ES-I3 (cell line): ENCODE data around the gene ATP5ME.
"Not testable (repeated sequence)": the region's sequence is repeated elsewhere in the genome, so short reads cannot be mapped to it uniquely, and the experiment has no call there.

Experiments
- H3K36me3 ChIP-seq: 2 replicates; pipeline ENCODE4 v1.6.1; 2013; ENCODE audit warnings: mild to moderate bottlenecking, low read length, control low read depth, moderate library complexity; ENCODE audit not compliant: insufficient read depth
- H3K4me1 ChIP-seq: 2 replicates; pipeline ENCODE4 v1.6.1; 2013; ENCODE audit warnings: mild to moderate bottlenecking, control low read depth, low read length; ENCODE audit not compliant: insufficient read depth
- H3K9ac ChIP-seq: 2 replicates; pipeline ENCODE4 v1.6.1; 2013; ENCODE audit warnings: low read depth, mild to moderate bottlenecking, low read length, moderate library complexity
- H3K9me3 ChIP-seq: 2 replicates; pipeline ENCODE4 v1.6.1; 2013; ENCODE audit warnings: mild to moderate bottlenecking, low read length, moderate library complexity; ENCODE audit not compliant: control insufficient read depth, insufficient read depth

The ATP5ME gene

DNA sequence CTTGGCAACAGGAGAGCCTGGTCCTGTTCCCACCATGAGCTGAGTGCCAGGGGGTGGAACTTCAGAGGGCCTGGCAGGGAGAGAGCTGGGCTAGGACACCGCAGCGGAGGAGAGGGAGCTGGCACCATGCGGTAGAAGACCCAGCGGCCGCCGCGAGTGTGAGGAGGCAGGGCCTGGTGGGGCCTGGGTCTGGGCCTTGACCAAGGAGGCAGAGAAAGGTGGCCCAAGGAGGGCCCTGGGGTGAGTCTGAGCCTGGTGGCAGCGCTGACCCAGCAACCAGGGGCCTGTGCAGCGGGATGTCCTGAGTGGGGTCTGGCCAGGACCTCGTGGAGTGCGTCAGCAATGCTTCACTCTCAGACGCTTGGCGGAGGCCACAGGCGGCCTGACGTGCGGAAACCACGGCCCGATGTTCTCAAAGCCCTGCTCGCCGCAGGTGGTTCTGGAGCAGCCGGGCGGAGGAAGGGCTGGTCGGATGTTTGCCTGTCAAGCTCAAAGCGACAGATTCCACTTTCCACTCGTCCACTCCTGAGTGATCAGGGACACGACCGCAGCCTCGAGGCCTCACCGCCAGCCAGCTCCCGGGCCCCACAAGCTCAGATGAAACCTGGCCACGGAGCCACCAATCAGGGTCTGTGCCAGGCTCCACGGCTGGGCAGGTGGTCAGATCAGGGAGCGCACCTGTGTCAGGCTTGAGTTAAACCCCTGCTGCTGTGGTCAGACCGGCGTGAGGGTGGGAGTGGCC is 20.8 kb downstream of the ATP5ME start:
- no peaks in the 10 kb centered on the region for H3K36me3 ChIP-seq
- H3K4me1 ChIP-seq: no peaks in the 10 kb centered on the region; the same call in 1 of the 2 replicates
- no peak overlapping the region for H3K9ac ChIP-seq
- H3K9me3 ChIP-seq: no peaks in the 10 kb centered on the region

DNA sequence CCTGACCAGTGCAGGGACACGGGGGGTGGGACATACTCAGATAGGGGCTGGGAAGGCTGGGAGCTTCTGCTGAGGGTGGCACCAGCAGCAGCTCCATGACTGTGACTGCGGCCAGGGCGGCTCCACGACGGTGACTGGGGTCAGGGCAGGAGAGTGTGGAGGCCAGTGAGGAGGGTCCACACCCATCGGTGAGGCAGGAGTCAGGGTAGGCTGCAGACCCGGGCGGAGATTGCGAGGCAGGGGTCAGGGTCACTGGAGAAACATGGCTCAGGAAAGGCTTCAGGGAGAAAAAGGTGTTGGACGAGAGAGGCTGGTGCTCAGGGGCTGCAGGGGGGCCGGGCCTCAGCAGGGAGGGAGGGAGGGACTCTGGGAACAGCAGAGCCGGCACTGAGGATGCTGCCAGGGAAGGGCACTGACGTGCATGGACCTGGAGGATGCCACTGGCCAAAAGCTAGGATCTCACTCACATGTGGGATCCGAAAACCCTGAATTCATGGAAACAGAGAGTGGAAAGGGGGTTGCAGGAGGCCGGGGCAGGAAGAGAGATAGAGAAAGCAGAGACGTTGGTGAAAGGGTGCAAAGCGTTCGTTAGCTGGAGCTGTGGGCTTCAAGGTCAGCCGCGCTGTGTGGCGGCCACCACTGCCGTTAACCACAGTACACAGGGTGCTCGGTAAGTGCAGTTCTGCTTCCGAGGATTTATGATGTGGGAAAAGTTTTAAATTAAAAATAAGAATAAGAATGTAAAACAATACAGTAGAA is 22.0 kb downstream of the ATP5ME start:
- Histone ChIP-seq H3K4me1 (no peaks in the 10 kb centered on the region; the same call in 1 of the 2 replicates), H3K36me3 (no peaks in the 10 kb centered on the region)

DNA sequence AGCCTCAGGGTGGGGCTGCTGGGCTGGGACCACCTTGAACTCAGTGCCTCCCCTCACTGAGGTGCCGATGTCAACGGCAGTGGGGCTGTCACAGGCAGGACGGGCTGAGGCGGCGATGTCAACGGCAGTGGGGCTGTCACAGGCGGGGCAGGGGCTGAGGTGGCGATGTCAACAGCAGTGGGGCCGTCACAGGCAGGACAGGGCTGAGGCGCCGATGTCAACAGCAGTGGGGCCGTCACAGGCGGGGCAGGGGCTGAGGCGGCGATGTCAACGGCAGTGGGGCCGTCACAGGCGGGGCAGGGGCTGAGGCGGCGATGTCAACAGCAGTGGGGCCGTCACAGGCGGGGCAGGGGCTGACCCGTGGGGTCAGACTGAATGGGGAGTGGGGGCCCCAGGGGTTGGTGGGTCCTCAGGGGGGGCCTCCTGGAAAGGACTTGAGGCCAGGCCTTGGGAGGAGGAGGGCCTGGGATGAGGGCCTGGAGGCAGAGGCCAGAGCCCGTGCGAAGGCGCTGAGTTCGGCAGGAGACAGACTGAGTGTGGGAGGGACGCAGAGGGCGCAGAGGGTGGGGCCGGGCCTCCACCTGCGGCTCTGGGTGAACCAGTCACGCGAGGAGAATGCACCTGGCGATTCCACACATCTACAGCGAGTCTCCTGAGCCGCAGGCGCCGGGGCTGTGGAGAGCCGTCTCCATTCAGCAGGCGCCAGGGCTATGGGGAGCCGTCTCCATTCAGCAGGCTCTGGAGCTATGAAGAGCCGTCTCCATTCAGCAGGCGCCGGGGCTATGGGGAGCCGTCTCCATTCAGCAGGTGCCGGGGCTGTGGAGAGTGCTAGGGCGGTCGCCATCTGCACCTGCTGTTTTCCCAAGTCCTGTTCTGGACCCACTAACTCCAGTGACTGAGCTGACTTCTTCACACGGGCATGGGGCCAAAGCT is 22.9 kb downstream of the ATP5ME start:
- Histone ChIP-seq H3K36me3 (no peaks in the 10 kb centered on the region), H3K4me1 (no peaks in the 10 kb centered on the region; the same call in 1 of the 2 replicates), H3K9ac (no peak overlapping the region), H3K9me3 (no peaks in the 10 kb centered on the region)

More for the DNA sequence above, 22.0 kb downstream of the ATP5ME start:
- Histone ChIP-seq H3K9ac (no peak overlapping the region), H3K9me3 (no peaks in the 10 kb centered on the region)

DNA sequence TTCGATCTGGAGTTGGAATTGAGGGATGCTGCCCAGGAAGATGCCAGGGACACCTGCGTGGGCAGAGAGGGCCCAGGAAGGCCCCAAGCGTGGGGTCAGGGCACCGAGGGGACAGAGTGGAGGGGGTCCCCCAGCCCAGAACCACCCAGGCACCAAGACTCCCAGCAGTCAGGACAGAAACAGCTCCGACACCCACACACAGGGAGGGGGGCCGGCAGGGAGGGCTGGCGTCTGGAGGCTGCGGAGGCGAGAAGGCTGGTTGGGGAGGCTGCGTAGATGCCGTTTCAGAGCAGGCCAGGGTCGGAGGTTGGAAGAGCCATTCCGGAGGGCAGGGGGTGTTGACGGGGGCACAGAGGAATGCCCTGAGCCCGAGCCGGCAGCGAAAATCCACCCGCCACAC is 23.6 kb downstream of the ATP5ME start:
- H3K9me3 ChIP-seq: no peaks in the 10 kb centered on the region
- H3K4me1 ChIP-seq: no peaks in the 10 kb centered on the region; the same call in 1 of the 2 replicates
- no peaks in the 10 kb centered on the region for H3K36me3 ChIP-seq
- no peak overlapping the region for H3K9ac ChIP-seq

DNA sequence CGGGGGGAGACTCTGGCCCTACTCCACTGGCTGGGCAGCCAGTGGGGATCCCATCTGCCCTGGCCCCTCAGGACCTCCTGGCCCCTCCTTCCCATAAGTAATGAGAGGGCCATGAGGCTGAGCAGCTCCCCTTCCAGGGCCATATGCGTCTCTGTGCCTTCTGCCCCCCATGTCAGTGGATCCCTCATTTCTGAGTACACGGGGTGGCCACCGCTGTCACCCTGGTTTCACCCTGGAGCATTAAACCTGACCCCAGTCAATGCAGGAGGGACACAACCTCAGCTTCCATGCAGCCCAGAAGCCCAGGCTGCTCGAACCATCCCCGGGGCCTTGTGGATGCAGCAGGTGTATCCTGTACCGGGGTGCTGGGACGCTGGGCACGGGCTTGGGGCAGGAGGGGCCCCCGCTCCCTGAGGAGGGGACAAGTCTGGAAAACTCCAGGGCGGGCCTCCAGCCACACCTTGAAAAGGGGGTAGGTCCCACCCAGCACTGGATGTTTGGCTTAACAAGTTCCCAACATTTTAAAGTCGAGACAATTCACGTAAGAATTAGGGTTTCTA is 24.2 kb downstream of the ATP5ME start:
- Histone ChIP-seq H3K4me1 (no peaks in the 10 kb centered on the region; the same call in 1 of the 2 replicates), H3K9me3 (no peaks in the 10 kb centered on the region), H3K9ac (no peak overlapping the region), H3K36me3 (no peaks in the 10 kb centered on the region)

DNA sequence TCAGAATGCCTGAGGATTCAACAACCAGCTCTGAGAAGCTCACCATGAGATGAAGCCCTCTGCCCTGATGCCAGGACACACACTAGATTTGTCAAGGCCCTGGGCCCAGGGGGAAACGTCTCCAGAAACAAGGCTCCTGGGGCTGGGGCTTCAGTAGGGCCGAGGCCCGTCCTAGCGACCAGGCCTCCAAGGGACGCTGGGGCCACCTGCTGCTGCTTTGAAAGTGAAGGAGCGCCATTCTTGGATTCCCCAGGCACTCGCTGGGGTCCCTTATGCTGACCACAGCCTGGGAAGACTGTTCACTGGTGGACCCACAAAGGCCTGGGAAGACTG is 24.8 kb downstream of the ATP5ME start:
- Histone ChIP-seq H3K36me3 (no peaks in the 10 kb centered on the region), H3K9ac (no peak overlapping the region), H3K9me3 (no peaks in the 10 kb centered on the region), H3K4me1 (no peaks in the 10 kb centered on the region; the same call in 1 of the 2 replicates)

DNA sequence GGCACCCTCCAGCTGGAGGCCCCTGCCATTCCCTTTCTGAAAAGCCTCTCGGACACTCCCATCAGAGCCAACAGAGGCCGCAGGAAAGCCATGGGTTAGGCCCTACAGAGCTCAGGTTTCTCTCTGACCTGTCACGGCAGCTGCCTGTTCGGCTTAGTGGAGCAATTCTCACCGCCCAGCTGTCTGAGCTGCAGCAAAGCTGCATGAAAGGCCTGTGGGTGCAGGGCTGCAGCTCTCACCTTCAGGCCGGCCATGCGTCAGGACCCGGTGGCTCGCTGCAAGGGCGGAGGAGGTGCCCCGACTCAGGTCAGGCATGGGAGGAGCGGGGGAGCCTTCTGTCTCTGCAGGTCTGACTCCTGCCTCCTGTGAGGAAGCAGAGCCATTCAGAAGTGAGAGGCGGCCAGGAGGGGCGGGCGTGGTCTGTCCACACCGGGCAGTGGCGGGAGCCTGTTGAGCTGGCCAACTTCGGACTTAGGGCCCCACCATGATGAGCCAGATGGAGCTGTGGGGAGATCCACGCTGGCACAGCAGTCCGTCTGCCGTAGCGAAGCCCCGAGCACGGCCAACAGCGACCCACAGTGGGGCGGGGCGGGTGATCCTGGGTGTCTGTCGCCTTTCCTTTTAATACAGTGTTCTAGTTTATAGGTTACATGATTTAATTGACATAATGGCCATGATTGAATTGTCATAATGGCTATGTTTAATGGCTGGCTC is 25.3 kb downstream of the ATP5ME start:
- H3K36me3 ChIP-seq: no peaks in the 10 kb centered on the region
- no peaks in the 10 kb centered on the region; the same call in 1 of the 2 replicates for H3K4me1 ChIP-seq
- H3K9me3 ChIP-seq: no peaks in the 10 kb centered on the region
- no peak overlapping the region for H3K9ac ChIP-seq

DNA sequence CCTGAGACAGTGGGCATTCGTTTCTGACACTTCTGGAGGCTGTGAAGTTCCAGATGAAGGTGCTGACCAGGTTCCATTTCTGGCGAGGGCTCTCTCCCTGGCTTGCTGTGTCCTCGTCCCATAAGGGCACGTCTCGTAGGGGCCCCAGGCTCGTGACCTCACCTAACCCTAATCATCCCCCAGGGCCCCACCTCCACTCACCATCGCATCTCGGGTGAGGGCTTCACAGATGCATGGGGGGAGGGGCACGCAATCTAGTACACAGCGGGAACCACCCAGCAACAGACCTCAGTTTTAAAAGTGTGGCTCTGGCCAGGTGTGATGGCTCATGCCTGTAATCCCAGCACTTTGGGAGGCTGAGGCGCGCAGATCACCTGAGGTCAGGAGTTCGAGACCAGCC is 26.6 kb downstream of the ATP5ME start:
- Histone ChIP-seq H3K9ac (no peak overlapping the region), H3K4me1 (no peaks in the 10 kb centered on the region; the same call in 1 of the 2 replicates), H3K9me3 (no peaks in the 10 kb centered on the region)

DNA sequence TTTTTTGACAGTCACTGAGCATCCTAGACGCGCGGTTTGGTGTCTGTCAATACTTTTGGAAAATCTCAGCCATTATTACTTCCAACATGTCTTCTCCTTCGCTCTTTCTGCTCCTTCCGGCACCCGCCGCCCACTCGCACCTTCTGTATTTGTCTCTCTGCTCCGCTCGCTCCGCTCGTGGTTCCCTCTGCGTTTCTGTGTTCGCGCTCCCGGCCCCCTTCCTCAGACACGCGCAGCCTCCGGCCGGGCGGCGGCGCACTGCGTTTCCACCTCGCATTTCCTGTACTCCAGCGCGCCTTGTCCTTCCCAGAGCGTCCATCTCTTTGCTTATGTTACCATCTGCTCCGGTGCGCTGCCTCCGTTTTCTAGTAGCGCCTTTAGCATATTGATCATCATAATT is 27.6 kb downstream of the ATP5ME start:
- H3K4me1 ChIP-seq: no peaks in the 10 kb centered on the region; the same call in 1 of the 2 replicates
- H3K9ac ChIP-seq: no peak overlapping the region
- H3K9me3 ChIP-seq: no peaks in the 10 kb centered on the region
- H3K36me3 ChIP-seq: no peaks in the 10 kb centered on the region

More for the DNA sequence above, 26.6 kb downstream of the ATP5ME start:
- H3K36me3 ChIP-seq: no peaks in the 10 kb centered on the region

DNA sequence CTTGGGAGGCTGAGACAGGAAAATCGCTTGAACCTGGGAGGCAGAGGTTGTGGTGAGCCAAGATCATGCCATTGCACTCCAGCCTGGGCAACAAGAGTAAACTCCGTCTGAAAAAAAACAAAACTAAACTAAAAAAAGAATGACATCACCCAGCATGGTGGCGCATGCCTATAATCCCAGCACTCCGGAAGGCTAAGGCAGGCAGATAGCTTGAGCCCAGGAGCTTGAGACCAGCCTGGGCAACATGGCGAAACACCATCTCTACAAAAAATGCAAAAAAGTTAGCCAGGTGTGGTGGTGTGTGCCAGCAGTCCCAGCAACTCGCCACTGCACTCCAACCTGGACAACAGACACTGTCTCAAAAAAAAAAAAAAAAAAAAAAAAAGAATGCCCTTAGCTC is 31.7 kb downstream of the ATP5ME start:
- H3K9me3 ChIP-seq, H3K4me1 ChIP-seq, H3K9ac ChIP-seq, H3K36me3 ChIP-seq: not testable (repeated sequence)

DNA sequence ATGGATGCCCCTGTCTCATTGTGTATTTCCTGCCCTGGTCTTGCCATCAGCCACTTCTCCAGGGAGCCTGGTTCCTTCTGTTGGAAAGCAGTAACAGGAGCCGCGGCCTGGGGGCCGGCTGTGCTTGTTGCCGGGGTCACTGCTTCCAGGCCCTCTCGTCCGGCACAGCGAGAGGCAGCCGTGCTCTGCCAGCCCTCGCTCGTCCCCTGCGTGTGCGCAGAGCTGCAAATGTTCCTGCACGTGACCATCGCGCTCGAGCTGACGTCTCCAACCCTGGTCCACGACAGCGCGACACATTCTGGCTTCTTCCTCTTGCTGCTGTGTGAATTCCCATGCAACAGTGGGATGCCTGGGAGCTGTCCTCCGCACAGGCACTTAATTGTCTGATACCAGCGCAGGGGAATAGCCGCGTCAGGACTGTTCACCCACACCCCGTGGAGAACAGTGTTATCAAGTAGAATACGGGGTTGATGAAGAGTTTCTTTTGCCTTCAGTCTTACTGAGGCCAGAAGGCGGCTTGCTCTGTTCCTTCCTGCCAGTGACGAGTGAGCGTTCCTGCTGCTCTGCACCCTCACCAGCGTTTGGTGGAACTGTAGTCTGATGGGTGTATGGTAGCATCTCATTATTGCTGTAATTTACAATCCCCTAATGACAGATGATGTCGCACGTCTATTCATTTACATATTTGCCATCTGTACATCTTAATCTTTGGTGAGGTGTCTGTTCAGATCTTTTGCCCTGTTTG is 36.4 kb downstream of the ATP5ME start:
- no peaks in the 10 kb centered on the region for H3K36me3 ChIP-seq
- no peak overlapping the region for H3K9ac ChIP-seq
- no peaks in the 10 kb centered on the region for H3K9me3 ChIP-seq
- no peaks in the 10 kb centered on the region; the same call in 1 of the 2 replicates for H3K4me1 ChIP-seq

DNA sequence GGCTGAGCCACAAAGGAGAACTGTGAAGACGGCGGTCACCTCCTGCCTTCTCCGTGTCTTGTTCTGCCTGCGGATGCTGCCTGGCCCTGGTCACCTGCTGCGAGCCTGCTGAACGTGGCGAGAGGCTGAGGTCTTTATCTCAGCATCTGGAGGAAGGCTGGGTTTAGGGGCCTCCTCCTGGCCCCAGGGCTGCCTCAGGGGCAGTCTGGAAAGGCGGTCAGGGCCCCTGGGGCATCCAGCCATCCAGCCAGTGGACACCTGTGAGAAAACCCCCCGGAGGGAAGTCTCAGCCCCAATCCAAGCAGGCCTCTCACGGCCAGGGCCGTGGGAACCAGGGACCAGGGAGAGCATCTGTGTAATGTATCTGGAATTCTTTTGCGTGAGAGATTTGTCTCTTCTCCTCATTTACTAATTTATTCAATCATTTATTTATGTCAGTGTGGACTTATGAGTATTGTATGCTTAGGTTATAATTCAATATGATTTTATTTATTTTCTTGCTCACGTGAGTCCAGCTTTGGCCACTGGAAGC is 37.4 kb downstream of the ATP5ME start:
- H3K9me3 ChIP-seq: no peaks in the 10 kb centered on the region
- no peaks in the 10 kb centered on the region; the same call in 1 of the 2 replicates for H3K4me1 ChIP-seq
- H3K9ac ChIP-seq: no peak overlapping the region
- no peaks in the 10 kb centered on the region for H3K36me3 ChIP-seq
